WTC11 (cell line): ENCODE data around the gene LYPD6B. TPM values are rescaled to one million over a fixed set of nuclear protein-coding genes. Genes with fewer than 3 reads are reported as not detected.

ENCODE experiments used
- ATAC-seq: fragments of 200-7000 bp; cut with Tn5 transposase; 2 replicates; pipeline ENCODE4 v1.10.0; 2021; ENCODE audit warnings: mild to moderate bottlenecking, moderate library complexity
- CTCF ChIA-PET: fragments of 300-600 bp; sonication (Branson Sonifier 250); formaldehyde crosslinking; loops from one replicate; lab custom pipeline; 2021; ENCODE audit warnings: antibody characterized with exemption; lab: Charles Lee
- POLR2A ChIA-PET: fragments of 350-600 bp; sonication (Branson Sonifier 250); formaldehyde crosslinking; loops from one replicate; lab custom pipeline; 2021; ENCODE audit warnings: antibody characterized with exemption; lab: Charles Lee
- DNase-seq: peaks from one replicate; pipeline ENCODE4 v3.0.0; 2021; ENCODE audit warnings: low spot score
- H3K27ac Mint-ChIP-seq: 2 replicates; pipeline ENCODE4 v1.8.0; 2021; ENCODE audit warnings: mixed read lengths
- H3K27me3 Mint-ChIP-seq: 2 replicates; pipeline ENCODE4 v1.8.0; 2021; ENCODE audit warnings: low read depth, mild to moderate bottlenecking, moderate library complexity, mixed read lengths
- H3K36me3 Mint-ChIP-seq: 2 replicates; pipeline ENCODE4 v1.8.0; 2021; ENCODE audit warnings: mixed read lengths
- H3K4me1 Mint-ChIP-seq: 2 replicates; pipeline ENCODE4 v1.8.0; 2022; ENCODE audit warnings: mixed read lengths
- H3K4me3 Mint-ChIP-seq: 2 replicates; pipeline ENCODE4 v1.8.0; 2021; ENCODE audit warnings: mild to moderate bottlenecking, moderate library complexity, mixed read lengths
- H3K9me3 Mint-ChIP-seq: 2 replicates; pipeline ENCODE4 v1.8.0; 2021; ENCODE audit warnings: mixed read lengths
- ATF2 ChIP-seq: sonication (generic); formaldehyde crosslinking; IDR thresholded peaks from 2 replicates; pipeline ENCODE4 v1.8.1; 2022; ENCODE audit warnings: low read depth, missing genetic modification reagents, borderline replicate concordance
- ATF3 ChIP-seq: sonication (generic); formaldehyde crosslinking; conservative IDR thresholded peaks from 2 replicates; pipeline ENCODE4 v1.8.1; 2022; ENCODE audit warnings: mild to moderate bottlenecking, missing genetic modification reagents
- CDX4 ChIP-seq: fragments of 250-450 bp; sonication (Bioruptor Pico); IDR thresholded peaks from 2 replicates; pipeline ENCODE4 v1.9.0; 2021; ENCODE audit warnings: moderate library complexity, mild to moderate bottlenecking, inconsistent platforms, borderline replicate concordance
- CREB1 ChIP-seq: sonication (generic); formaldehyde crosslinking; IDR thresholded peaks from 2 replicates; pipeline ENCODE4 v1.8.0; 2023; ENCODE audit warnings: mild to moderate bottlenecking, missing genetic modification reagents
- CTCF ChIP-seq: fragments of 200-600 bp; IDR thresholded peaks from 2 replicates; pipeline ENCODE4 v1.8.0; 2022; ENCODE audit warnings: antibody characterized with exemption
- ESRRA ChIP-seq: sonication (generic); formaldehyde crosslinking; IDR thresholded peaks from 2 replicates; pipeline ENCODE4 v1.8.1; 2022; ENCODE audit warnings: mild to moderate bottlenecking, missing genetic modification reagents, borderline replicate concordance
- FOXJ3 ChIP-seq: sonication (generic); formaldehyde crosslinking; IDR thresholded peaks from 2 replicates; pipeline ENCODE4 v1.9.0; 2021; ENCODE audit warnings: missing genetic modification reagents, mild to moderate bottlenecking, borderline replicate concordance
- FOXP1 ChIP-seq: sonication (generic); formaldehyde crosslinking; IDR thresholded peaks from 2 replicates; pipeline ENCODE4 v1.8.0; 2022; ENCODE audit warnings: missing genetic modification reagents, mild to moderate bottlenecking, moderate library complexity, borderline replicate concordance
- GRHL2 ChIP-seq: fragments of 250-450 bp; sonication (Bioruptor Pico); IDR thresholded peaks from 2 replicates; pipeline ENCODE4 v1.8.0; 2022; ENCODE audit warnings: mild to moderate bottlenecking, moderate library complexity; ENCODE audit not compliant: insufficient replicate concordance, severe bottlenecking
- GTF2I ChIP-seq: fragments of 250-450 bp; sonication (Bioruptor Pico); conservative IDR thresholded peaks from 2 replicates; pipeline ENCODE4 v1.4.0; 2021; ENCODE audit warnings: mild to moderate bottlenecking
- HMGXB4 ChIP-seq: sonication (generic); formaldehyde crosslinking; IDR thresholded peaks from 2 replicates; pipeline ENCODE4 v1.8.1; 2023; ENCODE audit warnings: mild to moderate bottlenecking, moderate library complexity, missing genetic modification reagents
- JAZF1 ChIP-seq: fragments of 250-450 bp; sonication (Bioruptor Pico); IDR thresholded peaks from 2 replicates; pipeline ENCODE4 v1.9.0; 2021; ENCODE audit warnings: moderate library complexity, mild to moderate bottlenecking, inconsistent platforms
- MAX ChIP-seq: sonication (generic); formaldehyde crosslinking; IDR thresholded peaks from 2 replicates; pipeline ENCODE4 v1.8.0; 2022; ENCODE audit warnings: mild to moderate bottlenecking, missing genetic modification reagents
- MYBL2 ChIP-seq: sonication (generic); formaldehyde crosslinking; IDR thresholded peaks from 2 replicates; pipeline ENCODE4 v1.8.1; 2023; ENCODE audit warnings: mild to moderate bottlenecking, moderate library complexity, missing genetic modification reagents
- OVOL2 ChIP-seq: fragments of 250-450 bp; sonication (Bioruptor Pico); IDR thresholded peaks from 2 replicates; pipeline ENCODE4 v1.9.0; 2021; ENCODE audit warnings: mild to moderate bottlenecking, borderline replicate concordance
- PREB ChIP-seq: sonication (generic); formaldehyde crosslinking; IDR thresholded peaks from 2 replicates; pipeline ENCODE4 v1.8.1; 2022; ENCODE audit warnings: mild to moderate bottlenecking, missing genetic modification reagents, moderate library complexity, borderline replicate concordance
- SMAD3 ChIP-seq: sonication (generic); formaldehyde crosslinking; IDR thresholded peaks from 2 replicates; pipeline ENCODE4 v1.8.0; 2022; ENCODE audit warnings: missing genetic modification reagents, mild to moderate bottlenecking, borderline replicate concordance
- SMAD4 ChIP-seq: sonication (generic); formaldehyde crosslinking; IDR thresholded peaks from 2 replicates; pipeline ENCODE4 v1.8.0; 2022; ENCODE audit warnings: mild to moderate bottlenecking, missing genetic modification reagents
- SOX15 ChIP-seq: fragments of 250-450 bp; sonication (Bioruptor Pico); IDR thresholded peaks from 2 replicates; pipeline ENCODE4 v1.9.0; 2021; ENCODE audit warnings: mild to moderate bottlenecking
- SP1 ChIP-seq: sonication (generic); formaldehyde crosslinking; conservative IDR thresholded peaks from 2 replicates; pipeline ENCODE4 v1.8.1; 2022; ENCODE audit warnings: missing genetic modification reagents
- TEAD1 ChIP-seq: sonication (generic); formaldehyde crosslinking; IDR thresholded peaks from 2 replicates; pipeline ENCODE4 v1.8.0; 2022; ENCODE audit warnings: mild to moderate bottlenecking, missing genetic modification reagents
- ZNF263 ChIP-seq: sonication (generic); formaldehyde crosslinking; IDR thresholded peaks from 2 replicates; pipeline ENCODE4 v1.8.1; 2022; ENCODE audit warnings: low read depth, mild to moderate bottlenecking, moderate library complexity, missing genetic modification reagents
- ZNF396 ChIP-seq: fragments of 250-450 bp; sonication (Bioruptor Pico); IDR thresholded peaks from 2 replicates; pipeline ENCODE4 v1.8.0; 2021; ENCODE audit warnings: mild to moderate bottlenecking, moderate library complexity, borderline replicate concordance
- total RNA-seq: library from RNA; stranded (reverse); gene quantifications from 3 replicates; pipeline ENCODE4 v1.2.3, GENCODE V29; 2021

Gene LYPD6B
- total RNA-seq, 1 experiment from 2014 or later = 1.6 TPM

GRCh38 chr2:149080099-149080498, 41.6 kb downstream of the LYPD6B start:
- Mint-ChIP-seq H3K4me3 (no peak overlapping the region), H3K9me3 (no peaks in the 10 kb centered on the region), H3K27ac (no peak overlapping the region)

GRCh38 chr2:149080971-149081370, 42.5 kb downstream of the LYPD6B start:
- POLR2A ChIA-PET = no interaction called here
- CTCF ChIA-PET = interaction anchor here (1.0 to 1.6 kb wide), 2 partner anchors 43 to 64 kb away, joined by 3 to 4 read pairs; partner anchors contain the start of gene LYPD6B
- DNase-seq = no peak
- Mint-ChIP-seq H3K4me1 (peaks cover 72% of the 10 kb centered on the region), H3K27ac (0 out of 2 replicates have a peak overlapping the region, but pooled peaks have one; percentile 38), H3K36me3 (no peaks in the 10 kb centered on the region), H3K9me3 (no peaks in the 10 kb centered on the region), H3K4me3 (no peak overlapping the region), H3K27me3 (peaks cover 25% of the 10 kb centered on the region)
- ATAC-seq = peak; percentile 40
- TF ChIP-seq HMGXB4 = no peak
- no peak for TF ChIP-seq ZNF396
- no peak for TF ChIP-seq FOXP1 (CRISPR knock-in tag)
- TF ChIP-seq JAZF1 (CRISPR knock-in tag) = no peak
- no peak for TF ChIP-seq SP1 (CRISPR knock-in tag)
- no peak for TF ChIP-seq ATF3
- no peak for TF ChIP-seq GRHL2 (CRISPR knock-in tag)
- TF ChIP-seq CTCF = no peak
- TF ChIP-seq PREB (CRISPR knock-in tag) = no peak
- TF ChIP-seq MYBL2 (CRISPR knock-in tag) = no peak
- TF ChIP-seq ATF2 (CRISPR knock-in tag) = no peak
- TF ChIP-seq SOX15 (CRISPR knock-in tag) = no peak
- no peak for TF ChIP-seq TEAD1 (CRISPR knock-in tag)

More at GRCh38 chr2:149080099-149080498, 41.6 kb downstream of the LYPD6B start:
- ATAC-seq (no peak), DNase-seq (no peak)
- ChIA-PET CTCF (no interaction called here), POLR2A (no interaction called here)
- peaks cover 81% of the 10 kb centered on the region for H3K4me1 Mint-ChIP-seq
- peaks cover 25% of the 10 kb centered on the region for H3K27me3 Mint-ChIP-seq
- TF ChIP-seq ESRRA (CRISPR knock-in tag) (no peak), SMAD4 (CRISPR knock-in tag) (no peak), ZNF263 (CRISPR knock-in tag) (no peak), CREB1 (CRISPR knock-in tag) (no peak), GTF2I (CRISPR knock-in tag) (no peak), SMAD3 (no peak), CDX4 (CRISPR knock-in tag) (no peak), SOX15 (CRISPR knock-in tag) (no peak), FOXJ3 (CRISPR knock-in tag) (no peak), OVOL2 (CRISPR knock-in tag) (no peak), HMGXB4 (no peak), MAX (CRISPR knock-in tag) (no peak)
- no peaks in the 10 kb centered on the region for H3K36me3 Mint-ChIP-seq
